ENCODE data around the gene FGF12.

DNA sequence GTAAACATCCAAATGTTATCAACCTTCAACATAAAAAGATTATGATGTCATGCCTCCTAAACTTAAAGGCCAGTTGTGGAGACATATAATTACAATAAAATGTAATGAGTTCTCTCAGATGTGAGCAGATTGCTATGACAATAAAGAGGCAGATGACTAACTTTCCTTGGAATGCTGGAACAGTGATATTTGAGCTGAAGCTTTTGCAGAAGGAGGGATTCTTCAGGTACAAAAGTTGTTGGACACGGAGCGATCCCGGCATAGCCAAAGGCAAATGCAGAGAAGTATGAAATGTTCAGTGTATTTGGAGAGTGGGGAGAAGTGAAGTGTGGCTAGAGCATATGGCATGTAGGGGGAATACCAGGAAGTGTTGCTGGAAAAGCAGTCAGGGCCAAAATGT lies 520.1 kb downstream of the FGF12 start:
- TF ChIP-seq EZH2phosphoT487 (IDR thresholded peaks at IDR 0.05; ENCODE audit: borderline replicate concordance, low read length): no peak
- TF ChIP-seq CTCF (IDR thresholded peaks at IDR 0.05; ENCODE audit: low read depth, low read length, poor library complexity, severe bottlenecking): no peak

Data from DOHH2 (cell line).